Erythroblast (primary cell): ENCODE data around the gene IRAK2.

Source experiments
- GATA1 ChIP-seq: IDR thresholded peaks from 2 replicates; pipeline ENCODE4 v1.6.1; 2011; ENCODE audit warnings: low read depth, mild to moderate bottlenecking, control low read depth, low read length, moderate library complexity
- POLR2A ChIP-seq: IDR thresholded peaks from 2 replicates; pipeline ENCODE4 v1.6.1; 2011; ENCODE audit warnings: mild to moderate bottlenecking, low read length

GRCh38 chr3:10154335-10155122, 10.2 kb upstream of the IRAK2 start:
- TF ChIP-seq POLR2A, result no peak
- TF ChIP-seq GATA1, result no peak
